Measurements from ENCODE around the gene HS6ST1. TPM values are rescaled to one million over a fixed set of nuclear protein-coding genes. Genes with fewer than 3 reads are reported as not detected.
A peak's percentile ranks its signal among the peaks of the same experiment; 100 is the strongest.

HS6ST1 gene
- total and polyA plus RNA-seq, 4 donors = 37.0 to 110 (median 84.7) TPM

- Histone ChIP-seq H3K4me3 (ENCODE audit: low read depth, low read length) (no peak overlapping the region), H3K27me3 (ENCODE audit: control insufficient read depth, insufficient read depth, low read length) (no peaks in the 10 kb centered on the region), H3K4me1 (ENCODE audit: control insufficient read depth, insufficient read depth, low read length) (peaks cover 99% of the 10 kb centered on the region), H3K9me3 (ENCODE audit: control insufficient read depth, insufficient read depth, low read length) (no peaks in the 10 kb centered on the region), H3K36me3 (ENCODE audit: control insufficient read depth, insufficient read depth, low read length) (peaks cover 72% of the 10 kb centered on the region), H3K27ac (ENCODE audit: low read depth, low read length) (peak overlapping the region; percentile 58)
- 40% methylated on average over 9 of the region's 11 CpGs for WGBS (ENCODE audit: insufficient coverage)
- DNase-seq (ENCODE audit: low read depth in 4 of 6, low spot score in 6 of 6) = no peak
These were observed 11.7 kb downstream of the HS6ST1 start for GRCh38 chr2:128306931-128307460.

DNA sequence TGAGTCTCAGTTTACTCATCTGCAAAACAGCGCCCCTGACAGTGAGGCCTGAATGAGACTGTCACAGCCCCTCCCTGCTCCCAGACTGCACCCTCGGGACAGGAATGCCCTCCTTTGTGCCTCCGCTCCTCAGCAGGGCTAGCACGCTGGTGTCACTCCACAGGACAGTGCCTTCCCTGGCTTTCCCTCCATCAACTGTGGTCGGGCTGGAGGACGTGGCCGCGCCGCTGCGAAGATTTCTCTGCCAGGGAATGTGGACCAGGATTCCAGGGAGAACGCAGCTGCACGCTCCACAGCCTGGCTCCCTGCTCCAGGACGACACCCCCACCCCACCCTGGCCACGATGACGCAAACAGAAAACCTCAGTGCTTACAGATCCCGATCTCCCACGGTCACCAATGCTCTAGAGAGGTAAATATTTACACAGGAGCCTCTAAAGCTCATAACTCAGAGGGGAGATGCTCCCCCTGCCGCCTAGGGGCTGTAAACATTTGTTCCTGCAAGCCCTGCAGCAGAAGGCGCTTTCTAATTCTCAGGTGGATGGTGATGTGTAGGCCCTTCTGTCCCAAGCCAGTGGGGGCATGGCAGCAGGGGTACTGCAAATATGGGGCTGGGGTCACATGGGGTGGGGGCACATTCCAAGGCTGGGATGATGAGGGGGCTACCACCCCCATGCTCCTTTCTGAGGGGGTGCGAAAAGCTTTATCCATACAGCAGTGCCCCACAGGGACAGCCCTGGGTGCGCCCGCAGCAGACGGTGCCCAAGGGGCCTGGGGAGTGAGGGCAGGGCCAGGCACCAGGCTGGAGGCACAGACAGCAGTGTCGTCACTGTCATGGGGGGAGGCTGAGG, 12.4 kb downstream of the HS6ST1 start:
- H3K36me3 ChIP-seq (ENCODE audit: control insufficient read depth, insufficient read depth, low read length) = peaks cover 71% of the 10 kb centered on the region
- H3K4me3 ChIP-seq (ENCODE audit: low read depth, low read length) = no peak overlapping the region
- WGBS (ENCODE audit: insufficient coverage) = 30% methylated on average over 21 of the region's 24 CpGs
- no peaks in the 10 kb centered on the region for H3K27me3 ChIP-seq (ENCODE audit: control insufficient read depth, insufficient read depth, low read length)
- no peaks in the 10 kb centered on the region for H3K9me3 ChIP-seq (ENCODE audit: control insufficient read depth, insufficient read depth, low read length)
- peak in 2 of 6 donors; percentile 63 to 79 for DNase-seq (ENCODE audit: low read depth in 4 of 6, low spot score in 6 of 6)
- H3K27ac ChIP-seq (ENCODE audit: low read depth, low read length) = peak overlapping the region; percentile 88
- H3K4me1 ChIP-seq (ENCODE audit: control insufficient read depth, insufficient read depth, low read length) = peaks cover 99% of the 10 kb centered on the region

GRCh38 chr2:128305555-128306080, 13.1 kb downstream of the HS6ST1 start:
- DNase-seq (ENCODE audit: low read depth in 4 of 6, low spot score in 6 of 6) = no peak
- no peak overlapping the region for H3K4me3 ChIP-seq (ENCODE audit: low read depth, low read length)
- peaks cover 71% of the 10 kb centered on the region for H3K36me3 ChIP-seq (ENCODE audit: control insufficient read depth, insufficient read depth, low read length)
- 49% methylated on average over 11 of the region's 11 CpGs for WGBS (ENCODE audit: insufficient coverage)
- H3K9me3 ChIP-seq (ENCODE audit: control insufficient read depth, insufficient read depth, low read length) = no peaks in the 10 kb centered on the region
- no peaks in the 10 kb centered on the region for H3K27me3 ChIP-seq (ENCODE audit: control insufficient read depth, insufficient read depth, low read length)
- peak overlapping the region; percentile 88 for H3K27ac ChIP-seq (ENCODE audit: low read depth, low read length)
- H3K4me1 ChIP-seq (ENCODE audit: control insufficient read depth, insufficient read depth, low read length) = peaks cover 99% of the 10 kb centered on the region

DNA sequence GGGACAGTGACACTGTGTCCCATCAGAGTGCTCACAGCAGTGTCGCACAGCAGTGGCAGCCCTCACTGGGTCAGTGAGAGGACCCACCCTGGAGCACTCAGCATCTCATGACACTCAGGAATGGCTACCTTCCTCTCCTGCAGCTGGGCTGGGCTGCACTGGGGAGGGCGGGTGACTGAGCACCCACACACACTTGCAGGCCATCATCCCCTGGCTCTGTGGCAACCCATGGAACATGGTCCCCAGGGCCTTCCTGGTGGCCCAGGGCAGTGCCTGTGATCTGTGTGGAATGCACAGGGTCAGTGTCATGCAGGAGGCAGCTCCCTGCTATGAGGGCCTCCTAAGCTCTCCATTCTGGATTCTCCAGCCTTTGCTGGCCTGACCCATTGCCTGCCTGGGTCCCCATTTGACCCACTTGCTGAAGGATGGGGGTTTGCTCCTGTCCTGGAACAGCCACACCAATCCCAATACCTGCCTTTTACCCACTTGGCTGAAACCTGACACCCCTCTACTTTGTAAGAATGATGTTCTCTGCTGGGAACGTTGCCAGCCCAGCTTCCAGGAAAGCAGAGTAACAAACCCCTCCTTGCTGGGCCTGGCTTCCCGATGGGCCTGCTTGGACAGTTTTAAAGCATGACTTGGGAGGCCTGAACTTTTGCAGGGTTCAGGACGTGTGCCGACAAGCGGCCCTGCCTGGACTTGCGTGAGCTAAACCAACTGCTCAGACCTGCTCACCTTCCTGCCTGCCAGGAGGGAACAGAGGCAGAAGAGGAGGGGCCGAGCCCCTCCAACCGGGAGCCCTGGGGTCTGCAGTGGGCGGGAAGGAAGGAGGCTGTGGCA, 13.7 kb downstream of the HS6ST1 start:
- no peaks in the 10 kb centered on the region for H3K9me3 ChIP-seq (ENCODE audit: control insufficient read depth, insufficient read depth, low read length)
- 38% methylated on average over 10 of the region's 11 CpGs for WGBS (ENCODE audit: insufficient coverage)
- no peak overlapping the region for H3K4me3 ChIP-seq (ENCODE audit: low read depth, low read length)
- peaks cover 99% of the 10 kb centered on the region for H3K4me1 ChIP-seq (ENCODE audit: control insufficient read depth, insufficient read depth, low read length)
- no peaks in the 10 kb centered on the region for H3K27me3 ChIP-seq (ENCODE audit: control insufficient read depth, insufficient read depth, low read length)
- peak overlapping the region; percentile 88 for H3K27ac ChIP-seq (ENCODE audit: low read depth, low read length)
- DNase-seq (ENCODE audit: low read depth in 4 of 6, low spot score in 6 of 6) = peak in 5 of 6 donors; percentile 62 to 85 (median 74)
- H3K36me3 ChIP-seq (ENCODE audit: control insufficient read depth, insufficient read depth, low read length) = peaks cover 74% of the 10 kb centered on the region

- Histone ChIP-seq H3K9me3 (ENCODE audit: control insufficient read depth, insufficient read depth, low read length) (no peaks in the 10 kb centered on the region), H3K27me3 (ENCODE audit: control insufficient read depth, insufficient read depth, low read length) (no peaks in the 10 kb centered on the region), H3K4me3 (ENCODE audit: low read depth, low read length) (no peak overlapping the region), H3K36me3 (ENCODE audit: control insufficient read depth, insufficient read depth, low read length) (peaks cover 71% of the 10 kb centered on the region), H3K27ac (ENCODE audit: low read depth, low read length) (peak overlapping the region; percentile 88), H3K4me1 (ENCODE audit: control insufficient read depth, insufficient read depth, low read length) (peaks cover 99% of the 10 kb centered on the region)
- 64% methylated on average over 5 of the region's 5 CpGs for WGBS (ENCODE audit: insufficient coverage)
- DNase-seq (ENCODE audit: low read depth in 4 of 6, low spot score in 6 of 6) = no peak
These were observed 14.3 kb downstream of the HS6ST1 start for GRCh38 chr2:128304330-128304714.

DNA sequence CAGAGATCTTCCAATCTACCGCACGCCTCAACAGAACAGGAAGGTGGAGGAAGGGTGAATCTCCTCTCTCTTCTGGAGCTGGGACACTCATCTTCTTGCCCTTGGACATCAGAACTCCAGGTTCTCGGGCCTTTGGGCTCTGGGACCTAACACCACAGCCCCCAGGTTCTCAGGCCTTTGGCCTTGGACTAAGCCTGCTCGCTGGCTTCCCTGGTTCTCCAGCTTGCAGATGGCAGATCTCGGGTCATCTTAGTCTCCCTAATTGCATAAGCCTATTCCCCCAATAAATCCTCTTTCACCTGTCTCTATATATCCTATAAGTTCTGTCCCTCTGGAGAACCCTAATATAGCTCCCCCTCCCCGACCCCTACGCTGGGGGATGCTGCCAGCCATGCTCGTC, 14.8 kb downstream of the HS6ST1 start:
- H3K36me3 ChIP-seq (ENCODE audit: control insufficient read depth, insufficient read depth, low read length) = peaks cover 70% of the 10 kb centered on the region
- WGBS (ENCODE audit: insufficient coverage) = 90% methylated on average over 5 of the region's 8 CpGs
- H3K4me1 ChIP-seq (ENCODE audit: control insufficient read depth, insufficient read depth, low read length) = peaks cover 99% of the 10 kb centered on the region
- DNase-seq (ENCODE audit: low read depth in 4 of 6, low spot score in 6 of 6) = no peak
- no peak overlapping the region for H3K4me3 ChIP-seq (ENCODE audit: low read depth, low read length)
- H3K27ac ChIP-seq (ENCODE audit: low read depth, low read length) = no peak overlapping the region
- no peaks in the 10 kb centered on the region for H3K9me3 ChIP-seq (ENCODE audit: control insufficient read depth, insufficient read depth, low read length)
- H3K27me3 ChIP-seq (ENCODE audit: control insufficient read depth, insufficient read depth, low read length) = no peaks in the 10 kb centered on the region

DNA sequence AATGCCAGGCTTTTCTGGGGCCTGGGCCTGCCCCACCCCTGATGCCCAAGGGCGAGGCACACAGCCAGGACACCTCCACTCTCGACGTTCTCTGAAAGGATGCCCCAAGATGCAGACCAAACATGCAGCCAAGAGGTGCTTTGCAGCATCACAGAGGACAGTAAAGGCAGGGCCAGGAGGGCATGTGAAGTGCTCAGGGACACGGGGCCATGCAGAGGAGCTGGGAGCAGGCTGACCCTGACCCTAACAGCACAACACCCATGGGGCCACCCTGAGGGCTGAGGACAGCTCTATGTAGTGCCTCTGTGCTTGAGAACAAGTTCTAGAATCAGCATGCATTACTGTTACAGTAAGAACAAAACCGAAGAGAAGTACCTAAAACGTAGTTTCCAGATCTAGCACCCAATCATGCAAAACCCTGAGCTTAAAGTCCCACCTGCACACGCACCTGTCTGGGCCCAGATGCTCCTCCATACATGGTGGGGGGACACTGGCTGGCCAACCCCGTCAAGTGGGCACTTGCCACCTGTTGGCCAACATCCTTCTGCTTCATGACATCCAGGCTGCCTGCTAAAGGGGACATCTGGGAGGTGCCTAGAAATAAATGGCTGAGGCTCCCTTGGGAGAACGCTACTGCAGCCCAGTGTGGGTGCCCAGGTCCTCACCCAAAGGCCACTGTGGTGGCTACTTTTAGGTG, 15.4 kb downstream of the HS6ST1 start:
- H3K9me3 ChIP-seq (ENCODE audit: control insufficient read depth, insufficient read depth, low read length) = no peaks in the 10 kb centered on the region
- H3K27ac ChIP-seq (ENCODE audit: low read depth, low read length) = no peak overlapping the region
- 74% methylated on average over 9 of the region's 9 CpGs for WGBS (ENCODE audit: insufficient coverage)
- H3K36me3 ChIP-seq (ENCODE audit: control insufficient read depth, insufficient read depth, low read length) = peaks cover 71% of the 10 kb centered on the region
- DNase-seq (ENCODE audit: low read depth in 4 of 6, low spot score in 6 of 6) = no peak
- peaks cover 95% of the 10 kb centered on the region for H3K4me1 ChIP-seq (ENCODE audit: control insufficient read depth, insufficient read depth, low read length)
- no peak overlapping the region for H3K4me3 ChIP-seq (ENCODE audit: low read depth, low read length)
- H3K27me3 ChIP-seq (ENCODE audit: control insufficient read depth, insufficient read depth, low read length) = no peaks in the 10 kb centered on the region

GRCh38 chr2:128302744-128303067, 16.0 kb downstream of the HS6ST1 start:
- Histone ChIP-seq H3K9me3 (ENCODE audit: control insufficient read depth, insufficient read depth, low read length) (no peaks in the 10 kb centered on the region), H3K27ac (ENCODE audit: low read depth, low read length) (no peak overlapping the region), H3K4me3 (ENCODE audit: low read depth, low read length) (no peak overlapping the region), H3K4me1 (ENCODE audit: control insufficient read depth, insufficient read depth, low read length) (peaks cover 89% of the 10 kb centered on the region), H3K27me3 (ENCODE audit: control insufficient read depth, insufficient read depth, low read length) (no peaks in the 10 kb centered on the region), H3K36me3 (ENCODE audit: control insufficient read depth, insufficient read depth, low read length) (peaks cover 68% of the 10 kb centered on the region)
- no peak for DNase-seq (ENCODE audit: low read depth in 4 of 6, low spot score in 6 of 6)
- 46% methylated on average over 8 of the region's 8 CpGs for WGBS (ENCODE audit: insufficient coverage)
